Osteocyte (in vitro differentiated cells): Measurements from ENCODE around the gene CDA. TPM values are rescaled to one million over a fixed set of nuclear protein-coding genes. Genes with fewer than 3 reads are reported as not detected.

Experiments used
- DNase-seq: peaks from one replicate; pipeline ENCODE4 v3.0.0; 2021; ENCODE audit warnings: mixed read lengths; ENCODE audit not compliant: unreplicated experiment; ENCODE audit errors: extremely low spot score
- H3K27ac Mint-ChIP-seq: one replicate; pipeline ENCODE4 v1.8.0; 2021; ENCODE audit warnings: mild to moderate bottlenecking, mixed read lengths; ENCODE audit not compliant: unreplicated experiment
- H3K27me3 Mint-ChIP-seq: one replicate; pipeline ENCODE4 v1.8.0; 2021; ENCODE audit warnings: mixed read lengths; ENCODE audit not compliant: unreplicated experiment
- H3K36me3 Mint-ChIP-seq: one replicate; pipeline ENCODE4 v1.8.0; 2021; ENCODE audit warnings: mixed read lengths; ENCODE audit not compliant: unreplicated experiment
- H3K4me1 Mint-ChIP-seq: one replicate; pipeline ENCODE4 v1.8.0; 2021; ENCODE audit warnings: mixed read lengths; ENCODE audit not compliant: unreplicated experiment
- H3K4me3 Mint-ChIP-seq: one replicate; pipeline ENCODE4 v1.8.0; 2021; ENCODE audit warnings: mild to moderate bottlenecking, moderate library complexity, mixed read lengths; ENCODE audit not compliant: unreplicated experiment
- H3K9me3 Mint-ChIP-seq: one replicate; pipeline ENCODE4 v1.8.0; 2021; ENCODE audit warnings: mixed read lengths; ENCODE audit not compliant: unreplicated experiment
- CTCF ChIP-seq: fragments of 200-600 bp; sonication (generic); IDR thresholded peaks from 2 replicates; pipeline ENCODE4 v1.5.0; 2021; ENCODE audit warnings: antibody characterized with exemption, mild to moderate bottlenecking, moderate library complexity
- total RNA-seq: library from RNA; stranded (reverse); gene quantifications from 2 replicates; pipeline ENCODE4 v1.2.1, GENCODE V29; 2021

Gene CDA
- total RNA-seq, 1 donor from 2014 or later: not detected

GRCh38 chr1:20643080-20643479 lies 54.2 kb downstream of the CDA start:
- no peak for TF ChIP-seq CTCF
- no peak for DNase-seq
- Mint-ChIP-seq H3K4me1 (no peaks in the 10 kb centered on the region), H3K27me3 (no peaks in the 10 kb centered on the region), H3K27ac (no peak overlapping the region), H3K4me3 (no peak overlapping the region), H3K9me3 (no peaks in the 10 kb centered on the region), H3K36me3 (peaks cover 43% of the 10 kb centered on the region)

- Mint-ChIP-seq H3K4me1 (no peaks in the 10 kb centered on the region), H3K9me3 (no peaks in the 10 kb centered on the region), H3K36me3 (peaks cover 40% of the 10 kb centered on the region), H3K4me3 (no peak overlapping the region), H3K27me3 (no peaks in the 10 kb centered on the region), H3K27ac (no peak overlapping the region)
- no peak for DNase-seq
- no peak for TF ChIP-seq CTCF
Measured at GRCh38 chr1:20644416-20644815, 55.5 kb downstream of the CDA start.

- H3K27ac Mint-ChIP-seq: no peak overlapping the region
- H3K27me3 Mint-ChIP-seq: no peaks in the 10 kb centered on the region
- TF ChIP-seq CTCF: no peak
- H3K4me3 Mint-ChIP-seq: no peak overlapping the region
- H3K4me1 Mint-ChIP-seq: no peaks in the 10 kb centered on the region
- H3K36me3 Mint-ChIP-seq: peaks cover 43% of the 10 kb centered on the region
- no peak for DNase-seq
- H3K9me3 Mint-ChIP-seq: no peaks in the 10 kb centered on the region
Measured at GRCh38 chr1:20645414-20645813, 56.5 kb downstream of the CDA start.

- no peak for DNase-seq
- Mint-ChIP-seq H3K9me3 (no peaks in the 10 kb centered on the region), H3K27me3 (no peaks in the 10 kb centered on the region), H3K36me3 (peaks cover 48% of the 10 kb centered on the region), H3K27ac (no peak overlapping the region), H3K4me1 (no peaks in the 10 kb centered on the region), H3K4me3 (no peak overlapping the region)
- no peak for TF ChIP-seq CTCF
Measured at GRCh38 chr1:20648438-20648837, 59.5 kb downstream of the CDA start.

GRCh38 chr1:20648946-20649345 lies 60.0 kb downstream of the CDA start:
- H3K9me3 Mint-ChIP-seq: no peaks in the 10 kb centered on the region
- H3K36me3 Mint-ChIP-seq: peaks cover 51% of the 10 kb centered on the region
- no peak for DNase-seq
- H3K27ac Mint-ChIP-seq: no peak overlapping the region
- H3K27me3 Mint-ChIP-seq: no peaks in the 10 kb centered on the region
- no peaks in the 10 kb centered on the region for H3K4me1 Mint-ChIP-seq
- no peak overlapping the region for H3K4me3 Mint-ChIP-seq
- TF ChIP-seq CTCF: no peak
